Spleen (tissue), 11 donors: ENCODE data around the gene QRFP. TPM values are rescaled to one million over a fixed set of nuclear protein-coding genes. Genes with fewer than 3 reads are reported as not detected.

Experiments used
- DNase-seq: peaks from one replicate; pipeline ENCODE4 v3.0.0-alpha.2; 2020
- H3K27ac ChIP-seq, 8 donors: fragments of 200-600 bp; sonication (generic) in 7 of 8; 1 replicate in 4 of 8; 2 replicates in 4 of 8; pipeline versions ENCODE4 v1.5.0 to v1.8.0; 2016 to 2021; ENCODE audit warnings: inconsistent platforms in 4 of 8, mild to moderate bottlenecking in 4 of 8, moderate library complexity in 1 of 8
- H3K27me3 ChIP-seq, 7 donors: fragments of 200-600 bp; sonication (generic) in 6 of 7; replicated peaks in 1 of 7; 1 replicate in 4 of 7; 2 replicates in 3 of 7; pipeline versions ENCODE4 v1.5.0 to v1.8.0; 2016 to 2021; ENCODE audit warnings: inconsistent platforms in 3 of 7, mild to moderate bottlenecking in 1 of 7
- H3K36me3 ChIP-seq, 6 donors: fragments of 200-600 bp; sonication (generic) in 5 of 6; 1 replicate in 4 of 6; 2 replicates in 2 of 6; pipeline versions ENCODE4 v1.5.0 to v1.8.0; 2016 to 2021; ENCODE audit warnings: inconsistent platforms in 2 of 6
- H3K4me1 ChIP-seq, 6 donors: fragments of 200-600 bp; sonication (generic) in 5 of 6; 1 replicate in 3 of 6; 2 replicates in 3 of 6; pipeline versions ENCODE4 v1.5.0 to v1.8.0; 2016 to 2021; ENCODE audit warnings: inconsistent platforms in 3 of 6
- H3K4me3 ChIP-seq, 8 donors: fragments of 200-600 bp; sonication (generic) in 7 of 8; 1 replicate in 4 of 8; 2 replicates in 4 of 8; pipeline versions ENCODE4 v1.5.0 to v1.8.0; 2016 to 2021; ENCODE audit warnings: inconsistent platforms in 4 of 8, mild to moderate bottlenecking in 4 of 8, moderate library complexity in 2 of 8
- H3K9me3 ChIP-seq, 8 donors: fragments of 200-600 bp; sonication (generic) in 7 of 8; 1 replicate in 4 of 8; 2 replicates in 4 of 8; pipeline versions ENCODE4 v1.5.0 to v1.8.0; 2016 to 2021; ENCODE audit warnings: inconsistent platforms in 4 of 8
- CTCF ChIP-seq, 11 experiments: fragments of 200-600 bp in 7 of 11; fragments of 450-650 bp in 4 of 11; sonication (generic) in 4 of 11; IDR thresholded peaks in 8 of 11; conservative IDR thresholded peaks in 3 of 11; 1 replicate in 7 of 11; 2 replicates in 4 of 11; pipeline versions ENCODE4 v1.4.0 to v1.8.0; 2016 to 2021; ENCODE audit warnings: antibody characterized with exemption in 11 of 11, inconsistent platforms in 4 of 11, mild to moderate bottlenecking in 1 of 11
- POLR2A ChIP-seq, 3 donors: fragments of 450-650 bp; IDR thresholded peaks; one replicate each; pipeline ENCODE4 v1.5.1; 2017; ENCODE audit warnings: antibody characterized with exemption in 3 of 3, mild to moderate bottlenecking in 1 of 3
- POLR2AphosphoS5 ChIP-seq, 3 donors: sonication (generic); formaldehyde crosslinking; IDR thresholded peaks; one replicate each; pipeline ENCODE4 v1.5.1; 2017; ENCODE audit warnings: antibody characterized with exemption in 3 of 3
- WGBS, 5 donors: extraction: QIAGEN DNeasy Blood & Tissue Kit in 3 of 5; methylation state at CpG; one replicate each; pipeline versions ENCODE4 v1.1.5 to v1.1.7; 2013 to 2018; 5-methylcytosine and 5-hydroxymethylcytosine counted together
- intact Hi-C: fragments of 100-400 bp; cut with DNase I; formaldehyde crosslinking; loops from one replicate; pipeline ENCODE4 v1.15.0; 2023; ENCODE audit warnings: low total_unique reads
- polyA plus RNA-seq, 3 donors: library from polyadenylated mRNA; stranded (reverse); fragments of 200-250 nt; gene quantifications; one replicate each; pipeline ENCODE4 v1.2.1, GENCODE V29; 2013
- total RNA-seq, 7 donors: library from RNA; depleted of rRNA in 3 of 7; stranded (reverse); fragments of >200 nt in 3 of 7; fragmentation: NEBNext Ultra II Directional in 4 of 7; extraction: Animal tissue kit (Norgen Biotek cat#: 25700) in 4 of 7; gene quantifications; one replicate each; pipeline versions ENCODE4 v1.1.0 to v1.2.1, GENCODE V29; 2016 to 2021
- donor health status: healthy with polysubstance abuse.
- donor health status: DM: no; HTN: no; CAD: no; lungs with moderate emphysema.
- donor health status: DM: no; HTN: no; CAD: no.
- donor health status: Bipolar disorder and iron deficiency.
- donor health status: healthy.
- donor health status: DM: no; HTN: no; CAD: no.
- donor health status: DM: yes; HTN: yes; CAD: no.

Gene QRFP
- total and polyA plus RNA-seq, 10 donors: 0.13 to 0.16 TPM; not detected in 8

DNA sequence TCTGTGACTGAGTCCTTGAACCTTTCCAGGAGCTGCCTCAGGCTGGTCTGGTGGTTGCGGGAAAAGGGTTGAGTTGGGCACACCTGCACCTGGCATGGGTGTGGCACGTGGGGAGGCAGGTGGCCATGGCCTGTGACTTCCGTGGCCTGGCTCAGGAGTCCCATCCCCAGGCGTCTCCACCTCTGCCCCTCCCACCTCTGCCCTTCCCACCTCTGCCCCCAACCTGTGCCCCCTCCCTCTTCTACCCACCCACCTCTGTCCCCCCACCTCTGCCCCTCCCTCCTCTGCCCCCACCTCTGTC lies 1.9 kb upstream of the QRFP start:
- H3K27me3 ChIP-seq: peaks cover 0 to 54% (median 24%) of the 10 kb centered on the region in 7 donors

GRCh38 chr9:130897848-130898551 lies 1.4 kb upstream of the QRFP start:
- Histone ChIP-seq H3K4me3 (no peak overlapping the region), H3K27ac (no peak overlapping the region), H3K9me3 (no peaks in the 10 kb centered on the region), H3K36me3 (peaks cover 0 to 5% (median 0%) of the 10 kb centered on the region in 6 donors), H3K4me1 (peaks cover 0 to 16% (median 9%) of the 10 kb centered on the region in 6 donors), H3K27me3 (peaks cover 0 to 49% (median 19%) of the 10 kb centered on the region in 7 donors)
- 79 to 86% (median 80%) methylated on average over 1 to 29 of the region's 29 CpGs for WGBS, 5 donors
- TF ChIP-seq POLR2A (IDR thresholded peaks at IDR 0.05) (no peak), POLR2AphosphoS5 (IDR thresholded peaks at IDR 0.05) (no peak), CTCF (IDR thresholded peaks at IDR 0.05 in 8 of 11, conservative IDR thresholded peaks at IDR 0.05 in 3 of 11) (no peak)
- no peak for DNase-seq
- intact Hi-C loops: no loop called here

More for the DNA sequence above, 1.9 kb upstream of the QRFP start:
- WGBS, 5 donors: 66 to 82% (median 77%) methylated on average over 3 to 4 of the region's 4 CpGs
- Histone ChIP-seq H3K36me3 (peaks cover 0 to under 1% (median 0%) of the 10 kb centered on the region in 6 donors), H3K27ac (no peak overlapping the region), H3K4me1 (peaks cover 0 to 11% (median 5%) of the 10 kb centered on the region in 6 donors), H3K4me3 (no peak overlapping the region), H3K9me3 (no peaks in the 10 kb centered on the region)
- TF ChIP-seq POLR2A (IDR thresholded peaks at IDR 0.05) (no peak), CTCF (IDR thresholded peaks at IDR 0.05 in 8 of 11, conservative IDR thresholded peaks at IDR 0.05 in 3 of 11) (no peak), POLR2AphosphoS5 (IDR thresholded peaks at IDR 0.05) (no peak)
- intact Hi-C loops: no loop called here
- no peak for DNase-seq

DNA sequence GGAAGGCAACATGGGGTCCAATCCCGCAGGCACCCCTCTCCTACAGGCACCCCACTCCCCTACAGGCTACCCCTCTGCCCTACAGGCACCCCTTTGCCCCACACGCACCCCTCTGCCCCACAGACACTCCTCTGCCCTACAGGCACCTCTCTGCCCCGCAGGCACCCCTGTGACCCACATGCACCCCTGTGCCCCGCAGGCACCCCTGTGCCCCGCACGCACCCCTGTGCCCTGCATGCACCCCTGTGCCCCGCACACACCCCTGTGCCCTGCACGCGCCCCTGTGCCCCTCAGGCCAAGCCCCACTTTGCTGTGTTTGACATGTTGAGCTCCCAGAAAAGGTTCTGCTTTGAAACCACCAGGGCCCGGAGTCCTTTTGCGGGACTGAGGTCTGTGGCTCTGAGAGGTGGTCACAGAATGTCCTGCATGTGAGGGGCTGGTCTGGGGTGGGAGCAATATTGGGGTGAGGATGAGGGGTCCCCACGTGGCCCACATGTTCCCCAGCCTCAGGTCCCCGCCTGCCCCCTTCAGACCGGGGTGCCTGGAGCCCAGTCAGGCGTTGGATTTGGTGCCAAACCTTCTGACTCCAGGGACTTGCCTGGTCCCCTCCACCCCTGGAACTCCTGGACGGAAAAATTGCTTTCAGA lies 616 bp upstream of the QRFP start:
- Histone ChIP-seq H3K27me3 (peaks cover 0 to 41% (median 12%) of the 10 kb centered on the region in 7 donors), H3K36me3 (peaks cover 0 to 13% (median 0%) of the 10 kb centered on the region in 6 donors), H3K4me1 (peaks cover 0 to 21% (median 10%) of the 10 kb centered on the region in 6 donors), H3K9me3 (no peaks in the 10 kb centered on the region), H3K4me3 (no peak overlapping the region), H3K27ac (no peak overlapping the region)
- no peak for DNase-seq
- 77 to 87% (median 82%) methylated on average over 12 to 16 of the region's 16 CpGs for WGBS, 5 donors
- intact Hi-C loops: no loop called here
- TF ChIP-seq POLR2A (IDR thresholded peaks at IDR 0.05): no peak
- no peak for TF ChIP-seq CTCF (IDR thresholded peaks at IDR 0.05 in 8 of 11, conservative IDR thresholded peaks at IDR 0.05 in 3 of 11)
- no peak for TF ChIP-seq POLR2AphosphoS5 (IDR thresholded peaks at IDR 0.05)
